Panc1 (cell line): ENCODE data around the gene GUCD1. TPM values are rescaled to one million over a fixed set of nuclear protein-coding genes. Genes with fewer than 3 reads are reported as not detected.

Experiments
- ATAC-seq: fragments of 200-7000 bp; cut with Tn5 transposase; 2 replicates; pipeline ENCODE4 v1.9.1; 2020; ENCODE audit warnings: mild to moderate bottlenecking, moderate library complexity
- BruUV-seq: library from RNA; stranded (reverse); fragments of 400-500 nt; replicated peaks from 2 replicates; lab custom pipeline; 2021; lab: Mats Ljungman, UMichigan
- CTCF ChIA-PET: fragments of 300-600 bp; sonication (Branson Sonifier 250); formaldehyde crosslinking; loops from one replicate; lab custom pipeline; 2022; ENCODE audit warnings: antibody characterized with exemption; lab: Charles Lee
- POLR2A ChIA-PET: fragments of 300-600 bp; sonication (Branson Sonifier 250); formaldehyde crosslinking; loops from one replicate; lab custom pipeline; 2022; ENCODE audit warnings: antibody characterized with exemption; lab: Charles Lee
- DNase-seq: peaks from one replicate; pipeline ENCODE4 v3.0.0-alpha.2; 2010; ENCODE audit warnings: low read depth, low spot score
- H3K27ac ChIP-seq: 2 replicates; pipeline ENCODE4 v1.5.1; 2011; ENCODE audit warnings: mild to moderate bottlenecking, low read length, inconsistent platforms
- H3K27me3 ChIP-seq: fragments of 200-500 bp; sonication (Bioruptor generic); 2 replicates; pipeline ENCODE4 v1.6.0; 2014; ENCODE audit warnings: low read length, inconsistent platforms; ENCODE audit not compliant: control insufficient read depth, insufficient read depth
- H3K36me3 ChIP-seq: fragments of 200-500 bp; sonication (Bioruptor generic); 2 replicates; pipeline ENCODE4 v1.5.1; 2014; ENCODE audit warnings: inconsistent platforms, mild to moderate bottlenecking, low read length, moderate library complexity; ENCODE audit not compliant: control insufficient read depth, insufficient read depth
- H3K4me1 ChIP-seq: 2 replicates; pipeline ENCODE4 v1.5.1; 2011; ENCODE audit warnings: inconsistent platforms, mild to moderate bottlenecking, low read length, moderate library complexity; ENCODE audit not compliant: control insufficient read depth, insufficient read depth
- H3K4me3 ChIP-seq, 2 experiments: 2 replicates each; pipeline ENCODE4 v1.5.1; 2011 to 2012; ENCODE audit warnings: low read depth in 2 of 2, low read length in 2 of 2, mild to moderate bottlenecking in 2 of 2, inconsistent platforms in 1 of 2, moderate library complexity in 1 of 2
- H3K9me3 ChIP-seq: fragments of 200-500 bp; sonication (Bioruptor generic); 2 replicates; pipeline ENCODE4 v1.5.1; 2014; ENCODE audit warnings: low read depth, mild to moderate bottlenecking, inconsistent platforms, low read length, moderate library complexity; ENCODE audit not compliant: control insufficient read depth, insufficient read depth
- CTCF ChIP-seq: fragments of 450-650 bp; IDR thresholded peaks from 2 replicates; pipeline ENCODE4 v1.5.1; 2017; ENCODE audit warnings: mild to moderate bottlenecking
- POLR2AphosphoS5 ChIP-seq: IDR thresholded peaks from 2 replicates; pipeline ENCODE4 v1.6.1; 2012; ENCODE audit warnings: mild to moderate bottlenecking, low read depth, low read length, moderate library complexity
- REST ChIP-seq, 2 experiments: IDR thresholded peaks; 2 replicates each; pipeline ENCODE4 v1.6.1; 2011 to 2012; ENCODE audit warnings: low read depth in 2 of 2, control low read depth in 1 of 2, low read length in 1 of 2, mild to moderate bottlenecking in 1 of 2, moderate library complexity in 1 of 2; ENCODE audit not compliant: insufficient read depth in 1 of 2
- SIN3A ChIP-seq: IDR thresholded peaks from 2 replicates; pipeline ENCODE4 v1.6.1; 2012; ENCODE audit warnings: low read depth, mild to moderate bottlenecking, low read length, moderate library complexity, borderline replicate concordance; ENCODE audit not compliant: insufficient read depth
- TCF7L2 ChIP-seq: IDR thresholded peaks from 2 replicates; pipeline ENCODE4 v1.6.1; 2011; ENCODE audit warnings: mild to moderate bottlenecking, low read depth, low read length, inconsistent platforms
- in situ Hi-C: cut with HindIII; loops from 2 replicates; pipeline ENCODE4 v1.10.0; 2016; ENCODE audit warnings: low sequenced_read_pairs, low pct_unique_long_range_greater_than_20kb
- intact Hi-C: fragments of 100-400 bp; cut with micrococcal nuclease; formaldehyde crosslinking; loops from one replicate; pipeline ENCODE4 v1.10.0; 2022; ENCODE audit not compliant: unreplicated experiment
- total RNA-seq: library from RNA; stranded (reverse); gene quantifications from one replicate; pipeline ENCODE4 v1.2.1, GENCODE V29; 2021; ENCODE audit not compliant: unreplicated experiment

GUCD1 gene
- total RNA-seq, 1 experiment from 2014 or later = 97.7 TPM

GRCh38 chr22:24585461-24585860, 30.5 kb upstream of the GUCD1 start:
- Histone ChIP-seq H3K27me3 (no peaks in the 10 kb centered on the region), H3K4me3 (no peak overlapping the region), H3K27ac (no peak overlapping the region), H3K4me1 (no peaks in the 10 kb centered on the region), H3K36me3 (no peaks in the 10 kb centered on the region), H3K9me3 (no peaks in the 10 kb centered on the region)
- BruUV-seq = no TSS peak
- ChIA-PET POLR2A (no interaction called here), CTCF (interaction anchor here (0.7 kb wide), 1 partner anchor 210 kb away, joined by 3 read pairs; no protein-coding TSS in a partner anchor)
- intact Hi-C loops (no loop called here), in situ Hi-C loops (no loop called here)
- TF ChIP-seq CTCF (no peak), REST (IDR thresholded peaks at IDR 0.05; ENCODE audit: insufficient read depth in 1 of 2, low read depth in 2 of 2, low read length in 1 of 2) (no peak), POLR2AphosphoS5 (no peak), SIN3A (no peak), TCF7L2 (no peak)
- no peak for ATAC-seq
- DNase-seq = no peak

GRCh38 chr22:24584871-24585411, 30.0 kb upstream of the GUCD1 start:
- Histone ChIP-seq H3K36me3 (no peaks in the 10 kb centered on the region), H3K4me3 (no peak overlapping the region), H3K27me3 (no peaks in the 10 kb centered on the region), H3K9me3 (no peaks in the 10 kb centered on the region), H3K27ac (no peak overlapping the region), H3K4me1 (no peaks in the 10 kb centered on the region)
- ChIA-PET CTCF (interaction anchor here (0.7 kb wide), 1 partner anchor 210 kb away, joined by 3 read pairs; no protein-coding TSS in a partner anchor), POLR2A (no interaction called here)
- DNase-seq (no peak), ATAC-seq (no peak)
- in situ Hi-C loops (no loop called here), intact Hi-C loops (no loop called here)
- BruUV-seq = no TSS peak
- TF ChIP-seq TCF7L2 (no peak), REST (IDR thresholded peaks at IDR 0.05; ENCODE audit: insufficient read depth in 1 of 2, low read depth in 2 of 2, low read length in 1 of 2) (no peak), SIN3A (no peak), POLR2AphosphoS5 (no peak), CTCF (no peak)
